Measurements from ENCODE around the gene RBM47. TPM values are rescaled to one million over a fixed set of nuclear protein-coding genes. Genes with fewer than 3 reads are reported as not detected.

RBM47 gene
- total and polyA plus RNA-seq, 10 of the 15 experiments (the other 5 are each of a cell fraction or from before 2014, with no cell fraction given): 7.9 to 45.0 (median 28.7) TPM

GRCh38 chr4:40622913-40623312, 6.8 kb downstream of the RBM47 start (continued):
- no peak for TF ChIP-seq SREBF1 (IDR thresholded peaks at IDR 0.05; ENCODE audit: low read length)
- no peak for TF ChIP-seq KAT2A (conservative IDR thresholded peaks at IDR 0.05; ENCODE audit: control insufficient read depth, low read depth, low read length)
- no peak for TF ChIP-seq TARDBP (IDR thresholded peaks at IDR 0.05; ENCODE audit: borderline replicate concordance)
- no peak for TF ChIP-seq IRF5 (IDR thresholded peaks at IDR 0.05; ENCODE audit: borderline replicate concordance)
- TF ChIP-seq SKIL (IDR thresholded peaks at IDR 0.05; ENCODE audit: low read depth, poor library complexity, severe bottlenecking): peak; percentile 17
- 0 out of 2 replicates have a peak, but pooled peaks have one; percentile 35 for TF ChIP-seq NR2F1 (conservative IDR thresholded peaks at IDR 0.05)
- TF ChIP-seq SIX5 (IDR thresholded peaks at IDR 0.05; ENCODE audit: low read depth, low read length, severe bottlenecking): no peak
- no peak for TF ChIP-seq MYB (IDR thresholded peaks at IDR 0.05; ENCODE audit: borderline replicate concordance, low read depth, low read length)
- TF ChIP-seq CUX1 (IDR thresholded peaks at IDR 0.05; ENCODE audit: insufficient replicate concordance, low read depth, low read length): no peak
- no peak for TF ChIP-seq PBX3 (IDR thresholded peaks at IDR 0.05; ENCODE audit: insufficient replicate concordance, low read depth, low read length)
- TF ChIP-seq ZNF687 (IDR thresholded peaks at IDR 0.05): peak; percentile 56; the same call in 1 of the 2 replicates
- TF ChIP-seq GATAD2B (conservative IDR thresholded peaks at IDR 0.05; ENCODE audit: low read depth): peak; percentile 33; the same call in 1 of the 2 replicates
- no peak for TF ChIP-seq MEF2A (IDR thresholded peaks at IDR 0.05; ENCODE audit: insufficient read depth, low read depth, low read length)

All from GM12878 (cell line).